Fibroblast of pulmonary artery (primary cell): ENCODE measurements around the gene ELOVL1.

Source experiments
- DNase-seq: peaks from one replicate; pipeline ENCODE4 v3.0.0-alpha.2; 2010; ENCODE audit warnings: low read depth
- H3K4me3 ChIP-seq: replicated peaks from 2 replicates; pipeline ENCODE4 v1.5.1; 2011; ENCODE audit warnings: low read depth, mild to moderate bottlenecking, control low read depth, low read length, moderate library complexity
- TF ChIP-seq, protein P1 (sequence below): IDR thresholded peaks from 2 replicates; pipeline ENCODE4 v1.5.1; 2011; ENCODE audit warnings: mild to moderate bottlenecking, control low read depth, low read length, inconsistent platforms; ENCODE audit errors: missing control alignments

ELOVL1 gene

DNA sequence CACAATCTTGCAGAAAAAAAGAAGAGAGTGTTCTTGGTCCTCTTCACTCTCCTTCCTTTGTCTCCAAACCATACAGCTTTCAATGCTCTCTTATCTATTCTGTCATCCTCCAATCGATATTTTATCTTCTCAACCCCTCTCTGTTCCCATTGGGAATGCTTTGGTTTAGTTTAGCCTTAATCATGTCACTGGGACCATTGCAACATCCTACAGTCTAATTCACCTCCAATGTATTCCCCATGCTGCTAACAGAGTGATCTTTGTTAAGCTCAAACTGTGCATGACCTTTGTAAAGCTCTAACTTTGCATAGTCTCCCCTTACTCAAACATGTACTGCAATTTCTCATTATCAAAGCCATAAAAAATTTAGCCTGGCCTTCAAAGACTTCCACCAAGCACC, 27.3 kb downstream of the ELOVL1 start:
- TF ChIP-seq, protein P1, sequence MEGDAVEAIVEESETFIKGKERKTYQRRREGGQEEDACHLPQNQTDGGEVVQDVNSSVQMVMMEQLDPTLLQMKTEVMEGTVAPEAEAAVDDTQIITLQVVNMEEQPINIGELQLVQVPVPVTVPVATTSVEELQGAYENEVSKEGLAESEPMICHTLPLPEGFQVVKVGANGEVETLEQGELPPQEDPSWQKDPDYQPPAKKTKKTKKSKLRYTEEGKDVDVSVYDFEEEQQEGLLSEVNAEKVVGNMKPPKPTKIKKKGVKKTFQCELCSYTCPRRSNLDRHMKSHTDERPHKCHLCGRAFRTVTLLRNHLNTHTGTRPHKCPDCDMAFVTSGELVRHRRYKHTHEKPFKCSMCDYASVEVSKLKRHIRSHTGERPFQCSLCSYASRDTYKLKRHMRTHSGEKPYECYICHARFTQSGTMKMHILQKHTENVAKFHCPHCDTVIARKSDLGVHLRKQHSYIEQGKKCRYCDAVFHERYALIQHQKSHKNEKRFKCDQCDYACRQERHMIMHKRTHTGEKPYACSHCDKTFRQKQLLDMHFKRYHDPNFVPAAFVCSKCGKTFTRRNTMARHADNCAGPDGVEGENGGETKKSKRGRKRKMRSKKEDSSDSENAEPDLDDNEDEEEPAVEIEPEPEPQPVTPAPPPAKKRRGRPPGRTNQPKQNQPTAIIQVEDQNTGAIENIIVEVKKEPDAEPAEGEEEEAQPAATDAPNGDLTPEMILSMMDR, result no peak
- no peak overlapping the region for H3K4me3 ChIP-seq
- no peak for DNase-seq

DNA sequence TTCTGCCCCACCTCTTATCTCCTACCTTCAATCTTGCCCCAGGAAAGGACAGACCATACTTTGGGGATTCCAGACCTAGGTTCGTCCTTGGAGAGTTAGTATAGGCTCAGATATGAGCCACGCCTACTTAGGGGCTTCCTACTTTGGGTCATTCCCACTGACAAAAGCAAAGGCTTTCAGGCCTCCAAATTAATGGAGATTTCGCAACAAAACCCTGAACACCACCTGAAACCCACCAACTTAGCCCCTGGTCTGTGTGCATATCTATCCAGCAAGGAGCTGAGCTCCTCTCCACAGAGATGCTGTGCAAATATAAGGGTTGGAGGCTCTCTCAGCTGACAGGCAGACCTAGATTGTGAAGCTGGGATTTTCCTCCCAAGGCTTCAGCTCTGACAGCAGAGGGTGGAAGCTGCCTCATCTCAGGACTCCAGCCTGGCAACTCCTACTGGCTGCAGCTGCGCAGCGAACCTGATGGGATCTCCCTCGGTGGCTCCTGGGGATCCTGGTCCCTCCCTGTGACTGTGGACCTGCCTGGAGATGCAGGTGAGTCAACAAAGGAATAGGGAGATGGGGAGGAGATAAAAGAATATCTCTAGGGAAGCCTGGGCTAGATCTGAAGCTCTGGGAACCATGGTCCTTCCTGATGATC, 28.1 kb downstream of the ELOVL1 start:
- no peak for DNase-seq
- TF ChIP-seq, protein P1, result no peak
- no peak overlapping the region for H3K4me3 ChIP-seq

DNA sequence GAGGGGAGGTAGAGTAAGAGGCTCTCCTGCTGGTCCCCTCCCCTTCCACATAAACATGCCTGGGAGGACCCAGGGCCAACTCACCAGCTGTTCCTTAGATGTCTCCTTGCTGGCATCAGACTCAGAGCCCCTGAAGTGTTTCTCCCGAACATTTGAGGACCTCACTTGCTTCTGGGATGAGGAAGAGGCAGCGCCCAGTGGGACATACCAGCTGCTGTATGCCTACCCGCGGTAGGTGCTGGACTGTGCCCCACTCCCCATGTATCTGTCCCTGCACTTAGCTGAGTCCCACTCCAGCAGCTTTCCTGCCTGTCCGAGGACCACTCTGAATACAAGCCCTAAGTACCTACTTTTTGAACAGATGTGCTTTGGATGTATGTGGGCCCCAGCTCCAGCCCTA, 29.8 kb downstream of the ELOVL1 start:
- no peak for DNase-seq
- no peak overlapping the region for H3K4me3 ChIP-seq
- TF ChIP-seq, protein P1, result no peak

DNA sequence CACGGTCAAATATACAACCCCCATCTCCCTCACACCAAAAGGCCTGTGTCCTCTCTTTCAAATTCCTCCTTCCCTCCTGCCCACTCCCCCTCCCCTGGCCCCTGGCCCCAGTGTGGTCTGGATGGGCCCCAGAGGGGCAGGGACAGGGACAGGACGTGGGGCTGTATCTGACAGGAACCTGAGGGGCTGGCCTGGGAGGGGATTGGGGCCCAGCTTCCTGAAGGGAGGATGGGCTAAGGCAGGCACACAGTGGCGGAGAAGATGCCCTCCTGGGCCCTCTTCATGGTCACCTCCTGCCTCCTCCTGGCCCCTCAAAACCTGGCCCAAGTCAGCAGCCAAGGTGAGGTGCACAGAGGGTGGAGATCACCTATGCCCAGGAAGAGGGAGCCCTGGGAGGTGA, 30.2 kb downstream of the ELOVL1 start, which contains the start of gene MPL:
MPL (plus strand) TSS at position 231 of the 400 bp plus-strand sequence; CDS start at position 262, 31 bp downstream.
- no peak for DNase-seq
- no peak within 1 kb of the TSS for H3K4me3 ChIP-seq
- TF ChIP-seq, protein P1, result no peak

DNA sequence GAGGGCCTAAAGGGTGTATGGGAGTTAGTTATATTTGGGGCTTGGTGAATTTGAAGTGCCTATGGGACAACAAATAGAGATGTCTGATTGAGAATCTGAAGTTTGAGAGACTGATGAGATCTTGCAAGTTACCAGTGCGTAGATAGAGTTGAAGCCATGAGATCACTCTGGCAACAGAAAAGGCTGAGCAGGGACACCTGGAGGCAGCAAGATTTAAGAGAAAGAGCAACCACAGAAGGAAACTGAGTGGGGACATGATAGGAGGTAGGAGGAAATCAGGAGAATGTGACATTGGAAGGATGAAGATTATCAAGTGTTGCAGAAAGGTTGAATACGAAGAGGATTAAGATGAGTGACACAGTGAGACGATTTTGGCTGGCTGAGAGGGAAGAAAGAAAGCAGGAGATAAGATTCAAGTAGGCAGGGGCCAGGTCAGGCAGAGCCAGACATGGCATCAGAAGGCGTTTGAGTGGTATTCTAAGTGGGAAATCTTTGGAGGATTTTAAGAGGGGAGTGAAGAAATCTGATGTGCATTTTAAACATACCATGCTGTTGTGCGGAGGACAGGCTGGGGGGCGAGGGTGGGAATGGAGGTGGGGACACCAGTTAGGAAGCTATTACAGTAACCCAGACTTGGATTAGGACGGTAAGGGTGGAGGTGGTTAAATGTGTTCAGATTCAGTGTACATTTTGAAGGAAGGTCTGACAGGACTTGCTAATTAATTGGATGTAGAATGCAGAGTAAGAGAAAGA, 33.2 kb downstream of the ELOVL1 start:
- H3K4me3 ChIP-seq, result no peak overlapping the region
- TF ChIP-seq, protein P1, result no peak
- DNase-seq, result no peak

DNA sequence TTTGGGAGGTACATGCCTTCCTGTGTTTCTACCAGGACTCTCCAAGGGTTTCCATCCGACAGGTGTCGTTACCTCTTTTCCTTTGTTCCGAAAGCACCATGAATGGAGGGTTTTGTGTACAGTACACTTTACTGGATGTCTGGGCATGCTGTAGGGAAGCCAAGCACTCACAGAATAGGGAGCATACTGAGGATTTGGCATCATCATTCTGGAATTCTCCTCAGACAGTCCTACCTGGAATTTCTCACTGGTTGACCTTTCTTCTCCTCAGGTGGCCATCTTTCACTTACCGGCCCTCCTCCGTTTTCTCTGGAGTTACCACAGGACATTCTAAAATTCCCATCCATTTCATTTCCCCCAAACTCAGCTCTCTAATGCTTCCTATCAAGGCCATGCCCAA, 36.1 kb downstream of the ELOVL1 start:
- DNase-seq, result no peak
- TF ChIP-seq, protein P1, result no peak
- H3K4me3 ChIP-seq, result no peak overlapping the region
